HepG2 (cell line): ENCODE data around the gene UAP1L1. TPM values are rescaled to one million over a fixed set of nuclear protein-coding genes. Genes with fewer than 3 reads are reported as not detected.

ENCODE experiments used
- DRAP1 ChIP-seq: IDR thresholded peaks from 2 replicates; pipeline ENCODE4 v1.6.1; 2016; ENCODE audit warnings: missing genetic modification reagents, missing compliant biosample characterization
- E2F2 ChIP-seq: sonication (generic); formaldehyde crosslinking; IDR thresholded peaks from 2 replicates; pipeline ENCODE4 v1.4.0; 2020; ENCODE audit warnings: missing genetic modification reagents, borderline replicate concordance
- HDAC1 ChIP-seq: sonication (generic); formaldehyde crosslinking; IDR thresholded peaks from 2 replicates; pipeline ENCODE4 v1.5.1; 2020; ENCODE audit warnings: mild to moderate bottlenecking, missing genetic modification reagents
- HIC2 ChIP-seq: sonication (generic); formaldehyde crosslinking; IDR thresholded peaks from 2 replicates; pipeline ENCODE4 v1.9.0; 2022; ENCODE audit warnings: low read depth, missing genetic modification reagents
- HOXD1 ChIP-seq: sonication (generic); formaldehyde crosslinking; IDR thresholded peaks from 2 replicates; pipeline ENCODE4 v1.5.0; 2020; ENCODE audit warnings: missing genetic modification reagents
- NFE2L1 ChIP-seq: sonication (generic); formaldehyde crosslinking; IDR thresholded peaks from 2 replicates; pipeline ENCODE4 v1.4.0; 2020; ENCODE audit warnings: missing genetic modification reagents, mild to moderate bottlenecking, borderline replicate concordance
- NFE2L2 ChIP-seq: fragments of 150-350 bp; IDR thresholded peaks from 2 replicates; pipeline ENCODE4 v1.6.1; 2014; ENCODE audit warnings: low read length
- PAXIP1 ChIP-seq: sonication (generic); formaldehyde crosslinking; conservative IDR thresholded peaks from 2 replicates; pipeline ENCODE4 v1.4.0; 2020; ENCODE audit warnings: mild to moderate bottlenecking, missing genetic modification reagents, moderate library complexity
- SRSF9 ChIP-seq: fragments of 200-400 bp; formaldehyde crosslinking; IDR thresholded peaks from 2 replicates; pipeline ENCODE4 v1.6.1; 2018; ENCODE audit warnings: borderline replicate concordance, mild to moderate bottlenecking, low read depth, low read length; ENCODE audit not compliant: insufficient read depth, poor library complexity, severe bottlenecking
- ZNF121 ChIP-seq: sonication (generic); formaldehyde crosslinking; IDR thresholded peaks from 2 replicates; pipeline ENCODE4 v1.5.0; 2020; ENCODE audit warnings: mild to moderate bottlenecking, missing genetic modification reagents
- ZNF574 ChIP-seq: sonication (generic); formaldehyde crosslinking; IDR thresholded peaks from 2 replicates; pipeline ENCODE4 v1.4.0; 2020; ENCODE audit warnings: missing genetic modification reagents
- ZNF597 ChIP-seq: sonication (generic); formaldehyde crosslinking; IDR thresholded peaks from 2 replicates; pipeline ENCODE4 v1.5.0; 2020; ENCODE audit warnings: missing genetic modification reagents
- ZNF616 ChIP-seq: sonication (generic); formaldehyde crosslinking; IDR thresholded peaks from 2 replicates; pipeline ENCODE4 v1.5.0; 2020; ENCODE audit warnings: low read depth, mild to moderate bottlenecking, missing genetic modification reagents
- ZNF790 ChIP-seq: sonication (generic); formaldehyde crosslinking; IDR thresholded peaks from 2 replicates; pipeline ENCODE4 v1.8.0; 2022; ENCODE audit warnings: missing genetic modification reagents, mild to moderate bottlenecking, borderline replicate concordance
- ZNF878 ChIP-seq: sonication (generic); formaldehyde crosslinking; IDR thresholded peaks from 2 replicates; pipeline ENCODE4 v1.8.1; 2023; ENCODE audit warnings: mild to moderate bottlenecking, missing genetic modification reagents, moderate library complexity
- polyA plus RNA-seq, 8 experiments: library from polyadenylated mRNA; depleted of rRNA in 3 of 8; stranded (reverse) in 7 of 8; unstranded in 1 of 8; fragments of >200 nt; fragmentation: Illumina TruSeq in 4 of 8; extraction: Trizol in 4 of 8; gene quantifications; 2 replicates each; pipeline versions ENCODE4 v1.2.1 to v1.2.3, GENCODE V29; 2011 to 2016; ENCODE audit warnings: low read depth in 4 of 8, missing spikeins in 1 of 8, mixed read lengths in 1 of 8; ENCODE audit not compliant: insufficient read depth in 1 of 8
- total RNA-seq, 5 experiments: library from RNA; depleted of rRNA; stranded (reverse); fragments of >200 nt; fragmentation: Illumina TruSeq; extraction: Trizol; gene quantifications; 2 replicates each; pipeline ENCODE4 v1.2.3, GENCODE V29; 2016; ENCODE audit warnings: low read depth in 1 of 5

Gene UAP1L1
- total and polyA plus RNA-seq, 2 of the 13 experiments (the other 11 are each of a cell fraction or from before 2014, with no cell fraction given) = 5.4 to 6.4 TPM

GRCh38 chr9:137067860-137068538 lies 9.3 kb upstream of the UAP1L1 start (continued):
- TF ChIP-seq ZNF616 (CRISPR knock-in tag) (no peak), HDAC1 (peak; percentile 89), ZNF121 (CRISPR knock-in tag) (peak; percentile 58; the same call in 1 of the 2 replicates), NFE2L1 (peak; percentile 9; the same call in 1 of the 2 replicates), ZNF878 (no peak), E2F2 (peak; percentile 51; the same call in 1 of the 2 replicates), ZNF597 (CRISPR knock-in tag) (peak; percentile 46; the same call in 1 of the 2 replicates), DRAP1 (CRISPR knock-in tag) (no peak; the same call in 1 of the 2 replicates), HIC2 (CRISPR knock-in tag) (peak; percentile 34; the same call in 1 of the 2 replicates), PAXIP1 (0 out of 2 replicates have a peak, but pooled peaks have one; percentile 19), ZNF574 (CRISPR knock-in tag) (peak; percentile 31; the same call in 1 of the 2 replicates), ZNF790 (CRISPR knock-in tag) (0 out of 2 replicates have a peak, but pooled peaks have one; percentile 19), HOXD1 (CRISPR knock-in tag) (no peak), SRSF9 (no peak), NFE2L2 (no peak)
